NB4 (cell line): ENCODE results near the gene JMJD1C.

ENCODE experiments used
- DNase-seq: peaks from one replicate; pipeline ENCODE4 v3.0.0; 2010; ENCODE audit warnings: low read depth
- H3K4me3 ChIP-seq: one replicate; pipeline ENCODE4 v1.5.1; 2011; ENCODE audit warnings: mild to moderate bottlenecking, low read depth, low read length, moderate library complexity
- MYC ChIP-seq: IDR thresholded peaks from 2 replicates; pipeline ENCODE4 v1.6.1; 2011; ENCODE audit warnings: low read depth, low read length
- POLR2A ChIP-seq: IDR thresholded peaks from 2 replicates; pipeline ENCODE4 v1.6.1; 2011; ENCODE audit warnings: mild to moderate bottlenecking; ENCODE audit not compliant: insufficient read length; ENCODE audit errors: extremely low read depth
- TF ChIP-seq, protein P1 (sequence below): IDR thresholded peaks from one replicate; pipeline ENCODE4 v1.5.1; 2012; ENCODE audit warnings: low read depth, low read length
- TF ChIP-seq, protein P2 (sequence below): IDR thresholded peaks from 2 replicates; pipeline ENCODE4 v1.6.1; 2011; ENCODE audit warnings: low read depth, low read length

Gene JMJD1C

DNA sequence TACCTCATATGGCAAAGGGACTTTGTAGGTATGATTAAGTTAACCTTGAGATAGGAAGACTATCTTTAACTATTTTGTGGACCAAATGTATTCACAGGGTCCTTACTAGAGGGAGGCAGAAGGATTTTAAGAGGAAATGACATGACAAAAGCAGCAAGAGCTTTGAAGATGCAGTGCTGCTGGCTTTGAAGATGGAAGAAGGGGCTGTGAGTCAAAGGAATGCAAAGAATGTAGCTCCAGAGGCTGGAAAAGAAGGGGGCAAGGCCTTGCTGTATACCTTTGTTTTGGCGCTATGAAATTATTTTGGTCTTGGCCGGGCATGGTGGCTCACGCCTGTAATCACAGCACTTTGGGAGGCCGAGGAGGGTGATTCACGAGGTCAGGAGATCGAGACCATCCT, 335.9 kb downstream of the JMJD1C start:
- no peak overlapping the region for H3K4me3 ChIP-seq
- no peak for TF ChIP-seq MYC
- TF ChIP-seq POLR2A = no peak
- TF ChIP-seq, protein P1, sequence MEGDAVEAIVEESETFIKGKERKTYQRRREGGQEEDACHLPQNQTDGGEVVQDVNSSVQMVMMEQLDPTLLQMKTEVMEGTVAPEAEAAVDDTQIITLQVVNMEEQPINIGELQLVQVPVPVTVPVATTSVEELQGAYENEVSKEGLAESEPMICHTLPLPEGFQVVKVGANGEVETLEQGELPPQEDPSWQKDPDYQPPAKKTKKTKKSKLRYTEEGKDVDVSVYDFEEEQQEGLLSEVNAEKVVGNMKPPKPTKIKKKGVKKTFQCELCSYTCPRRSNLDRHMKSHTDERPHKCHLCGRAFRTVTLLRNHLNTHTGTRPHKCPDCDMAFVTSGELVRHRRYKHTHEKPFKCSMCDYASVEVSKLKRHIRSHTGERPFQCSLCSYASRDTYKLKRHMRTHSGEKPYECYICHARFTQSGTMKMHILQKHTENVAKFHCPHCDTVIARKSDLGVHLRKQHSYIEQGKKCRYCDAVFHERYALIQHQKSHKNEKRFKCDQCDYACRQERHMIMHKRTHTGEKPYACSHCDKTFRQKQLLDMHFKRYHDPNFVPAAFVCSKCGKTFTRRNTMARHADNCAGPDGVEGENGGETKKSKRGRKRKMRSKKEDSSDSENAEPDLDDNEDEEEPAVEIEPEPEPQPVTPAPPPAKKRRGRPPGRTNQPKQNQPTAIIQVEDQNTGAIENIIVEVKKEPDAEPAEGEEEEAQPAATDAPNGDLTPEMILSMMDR = no peak
- TF ChIP-seq, protein P2, sequence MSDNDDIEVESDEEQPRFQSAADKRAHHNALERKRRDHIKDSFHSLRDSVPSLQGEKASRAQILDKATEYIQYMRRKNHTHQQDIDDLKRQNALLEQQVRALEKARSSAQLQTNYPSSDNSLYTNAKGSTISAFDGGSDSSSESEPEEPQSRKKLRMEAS = no peak
- DNase-seq = no peak

DNA sequence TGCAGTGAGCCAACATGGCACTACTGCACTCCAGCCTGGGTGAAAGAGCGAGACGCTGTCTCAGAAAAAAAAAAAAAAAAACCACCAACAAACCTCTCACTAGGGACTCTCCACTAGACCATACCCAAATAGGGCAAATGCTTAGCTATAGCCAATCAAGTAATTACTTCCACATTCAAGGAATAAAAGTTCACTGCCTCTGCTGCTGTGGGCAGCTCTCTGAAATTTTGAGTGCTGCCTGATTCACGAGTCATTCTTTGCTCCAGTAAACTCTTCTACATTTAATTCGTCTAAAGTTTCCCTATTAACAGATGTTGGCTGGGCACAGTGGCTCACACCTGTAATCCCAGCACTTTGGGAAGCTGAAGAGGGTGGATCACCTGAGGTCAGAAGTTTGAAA, 337.3 kb downstream of the JMJD1C start:
- H3K4me3 ChIP-seq = no peak overlapping the region
- TF ChIP-seq, protein P1 = no peak
- TF ChIP-seq POLR2A (no peak), MYC (no peak)
- TF ChIP-seq, protein P2 = no peak
- no peak for DNase-seq

DNA sequence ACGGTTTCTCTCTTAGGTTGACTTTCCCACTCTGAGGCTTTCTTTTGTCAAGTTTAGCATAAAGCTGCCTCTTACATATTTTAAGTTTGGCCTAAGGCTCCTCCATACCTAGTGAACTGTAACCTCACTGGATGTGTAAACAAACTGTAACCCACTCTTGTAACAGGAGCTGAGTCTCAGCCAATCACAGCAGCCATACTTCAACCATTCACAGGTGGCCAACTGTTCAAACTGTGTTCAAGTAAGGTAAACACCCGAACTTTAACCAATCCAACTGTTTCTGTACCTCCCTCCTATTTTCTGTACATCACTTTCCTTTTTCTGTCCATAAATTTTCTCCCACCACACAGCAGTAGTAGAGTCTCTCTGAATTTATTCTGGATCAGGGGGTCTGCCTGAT, 340.3 kb downstream of the JMJD1C start:
- TF ChIP-seq, protein P2 = no peak
- no peak for TF ChIP-seq POLR2A
- TF ChIP-seq, protein P1 = no peak
- TF ChIP-seq MYC = no peak
- no peak overlapping the region for H3K4me3 ChIP-seq
- no peak for DNase-seq

DNA sequence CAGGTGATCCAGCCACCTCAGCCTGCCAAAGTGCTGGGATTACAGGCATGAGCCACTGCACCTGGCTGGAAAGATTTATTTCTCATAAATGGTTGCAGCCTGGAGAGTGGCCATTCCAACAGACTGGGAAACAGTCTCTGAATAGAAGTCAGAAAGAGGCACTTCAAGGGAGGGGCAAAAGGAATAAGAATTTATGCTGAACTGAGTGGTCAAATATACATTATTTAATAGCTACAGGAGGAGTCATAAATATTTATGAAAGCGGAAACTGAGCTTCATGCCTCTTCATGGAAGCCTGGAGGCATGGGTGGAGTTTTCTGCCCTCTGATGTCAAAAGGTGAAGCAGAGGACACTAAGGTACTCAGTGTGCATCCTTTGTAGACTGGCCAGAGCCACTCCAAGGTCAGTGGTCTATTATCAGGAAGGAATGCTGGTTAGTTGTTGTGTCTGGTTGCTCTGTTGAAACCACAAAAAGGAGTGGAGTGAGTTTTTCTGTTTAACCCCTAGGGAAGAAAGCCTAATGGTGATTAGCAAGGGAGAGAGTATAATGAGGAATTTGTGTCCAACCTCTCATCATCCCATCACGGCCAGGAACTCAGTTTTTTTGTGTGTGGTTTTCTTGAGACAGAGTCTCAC, 341.9 kb downstream of the JMJD1C start:
- H3K4me3 ChIP-seq = no peak overlapping the region
- DNase-seq = no peak
- TF ChIP-seq, protein P1 = no peak
- no peak for TF ChIP-seq POLR2A
- TF ChIP-seq MYC = no peak
- TF ChIP-seq, protein P2 = no peak

DNA sequence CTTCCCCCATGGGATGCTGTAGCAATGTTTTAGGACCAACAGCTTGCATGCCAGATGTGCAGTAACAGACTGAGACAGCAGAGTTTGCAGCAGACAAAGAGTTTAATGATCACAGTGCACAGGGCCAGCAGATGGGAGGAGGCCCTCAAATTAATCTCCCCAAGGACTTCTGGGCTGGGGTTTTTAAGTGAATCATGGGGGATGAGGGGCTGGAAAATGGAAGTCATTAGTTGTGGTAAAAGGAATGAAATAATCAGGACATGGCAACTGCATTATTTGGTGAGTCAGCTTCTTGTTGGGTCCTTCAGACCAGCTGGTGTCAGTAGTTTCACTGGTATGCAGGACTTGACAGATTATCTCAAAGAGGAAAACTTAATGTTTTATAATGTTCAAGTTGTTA, 345.2 kb downstream of the JMJD1C start:
- no peak overlapping the region for H3K4me3 ChIP-seq
- peak; percentile 43 for DNase-seq
- TF ChIP-seq, protein P2 = no peak
- TF ChIP-seq, protein P1 = no peak
- TF ChIP-seq MYC = no peak

DNA sequence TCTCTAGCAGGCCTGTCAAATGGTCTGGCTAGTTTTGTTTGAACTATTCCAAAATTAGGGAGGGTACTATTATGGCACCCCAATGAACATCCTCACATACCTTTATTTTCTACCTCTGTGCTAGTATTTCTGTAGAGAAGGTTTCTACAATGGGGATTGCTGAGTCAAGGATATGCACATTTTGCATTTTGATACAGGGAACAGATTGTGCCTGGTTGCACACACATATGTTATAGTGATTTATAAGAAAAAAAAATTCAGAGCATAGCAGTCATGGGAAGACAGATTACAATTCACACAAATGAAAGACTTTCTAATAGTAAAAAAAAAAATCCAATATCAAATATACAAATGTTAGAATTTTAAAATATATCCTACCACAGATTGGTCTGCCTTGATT, 346.7 kb downstream of the JMJD1C start:
- TF ChIP-seq, protein P1 = no peak
- TF ChIP-seq POLR2A (no peak), MYC (no peak)
- TF ChIP-seq, protein P2 = no peak
- no peak for DNase-seq
- H3K4me3 ChIP-seq = no peak overlapping the region
